ENCODE data around the gene RNF126.

The RNF126 gene

DNA sequence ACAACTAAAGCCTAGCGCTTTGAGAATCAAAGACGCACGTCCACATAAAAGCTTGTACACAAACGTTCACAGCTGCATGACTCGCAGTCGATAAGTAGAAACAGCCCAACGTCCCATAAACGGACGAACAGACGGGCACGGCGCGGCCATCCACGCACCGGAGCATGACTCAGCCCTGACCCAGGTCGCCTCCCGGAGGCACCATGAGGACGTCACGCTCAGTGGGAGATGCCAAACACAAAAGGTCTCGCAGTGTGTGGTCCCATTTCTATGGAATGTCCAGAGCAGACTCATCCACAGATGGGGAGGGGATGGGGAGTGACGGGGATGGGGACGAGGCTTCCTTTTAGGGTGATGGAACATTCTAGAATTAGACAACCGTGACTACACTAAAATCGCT is 39.0 kb downstream of the RNF126 start:
- TF ChIP-seq, protein P1, sequence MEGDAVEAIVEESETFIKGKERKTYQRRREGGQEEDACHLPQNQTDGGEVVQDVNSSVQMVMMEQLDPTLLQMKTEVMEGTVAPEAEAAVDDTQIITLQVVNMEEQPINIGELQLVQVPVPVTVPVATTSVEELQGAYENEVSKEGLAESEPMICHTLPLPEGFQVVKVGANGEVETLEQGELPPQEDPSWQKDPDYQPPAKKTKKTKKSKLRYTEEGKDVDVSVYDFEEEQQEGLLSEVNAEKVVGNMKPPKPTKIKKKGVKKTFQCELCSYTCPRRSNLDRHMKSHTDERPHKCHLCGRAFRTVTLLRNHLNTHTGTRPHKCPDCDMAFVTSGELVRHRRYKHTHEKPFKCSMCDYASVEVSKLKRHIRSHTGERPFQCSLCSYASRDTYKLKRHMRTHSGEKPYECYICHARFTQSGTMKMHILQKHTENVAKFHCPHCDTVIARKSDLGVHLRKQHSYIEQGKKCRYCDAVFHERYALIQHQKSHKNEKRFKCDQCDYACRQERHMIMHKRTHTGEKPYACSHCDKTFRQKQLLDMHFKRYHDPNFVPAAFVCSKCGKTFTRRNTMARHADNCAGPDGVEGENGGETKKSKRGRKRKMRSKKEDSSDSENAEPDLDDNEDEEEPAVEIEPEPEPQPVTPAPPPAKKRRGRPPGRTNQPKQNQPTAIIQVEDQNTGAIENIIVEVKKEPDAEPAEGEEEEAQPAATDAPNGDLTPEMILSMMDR (IDR thresholded peaks at IDR 0.05): no peak

DNA sequence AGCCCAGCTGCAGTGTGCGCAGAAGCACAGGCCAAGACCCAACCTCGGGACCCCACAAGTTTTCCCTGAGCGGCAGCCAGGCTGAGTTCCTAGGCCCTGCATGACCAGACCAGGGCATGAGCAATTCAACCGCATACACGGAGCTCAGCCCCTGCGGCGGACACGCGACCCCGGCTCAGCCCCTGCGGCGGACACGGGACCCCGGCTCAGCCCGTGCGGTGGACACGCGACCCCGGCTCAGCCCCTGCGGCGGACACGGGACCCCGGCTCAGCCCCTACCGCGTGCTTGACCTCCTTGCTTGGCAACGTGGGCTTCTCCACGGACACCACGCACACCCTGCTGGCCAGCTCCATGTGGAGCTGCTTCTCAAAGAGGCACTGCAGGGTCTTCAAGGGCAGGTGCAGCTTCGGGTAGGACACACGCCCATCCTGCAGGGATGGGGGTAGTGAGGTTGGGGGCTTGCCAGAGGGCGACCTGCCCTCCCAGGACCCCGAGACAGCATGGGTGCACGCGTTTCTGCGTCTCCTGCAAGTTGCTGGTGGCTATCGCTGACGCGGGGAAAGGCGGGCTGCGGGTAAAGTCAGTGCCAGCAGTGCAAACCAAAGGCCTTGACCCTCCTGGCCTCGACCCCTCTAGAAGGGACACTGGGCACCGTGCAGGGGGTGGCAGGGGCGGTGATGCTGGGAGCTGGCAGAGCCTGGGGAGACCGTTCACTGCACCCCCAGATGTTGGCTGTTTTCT is 39.7 kb downstream of the RNF126 start:
- TF ChIP-seq, protein P1 (IDR thresholded peaks at IDR 0.05): no peak

DNA sequence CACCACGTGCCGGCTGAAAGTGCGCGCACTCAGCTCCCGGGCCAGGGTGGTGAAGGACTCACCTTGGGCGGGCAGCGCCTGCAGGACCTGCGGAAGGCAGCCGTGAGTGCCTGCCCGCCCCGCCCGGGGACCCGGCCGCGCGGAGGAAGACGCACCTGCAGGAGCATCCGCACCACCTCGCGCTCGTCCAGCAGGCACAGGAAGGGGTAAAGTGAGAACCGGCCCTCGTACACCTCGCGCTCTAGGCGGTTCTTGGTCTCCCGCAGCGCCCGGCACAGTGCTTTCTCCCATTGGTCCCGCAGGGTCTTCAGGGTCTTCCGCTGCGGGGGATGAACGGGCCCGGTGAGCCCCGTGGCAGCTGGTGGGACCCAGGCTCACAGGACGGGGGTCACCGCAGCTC is 40.3 kb downstream of the RNF126 start:
- TF ChIP-seq, protein P1 (IDR thresholded peaks at IDR 0.05): no peak

DNA sequence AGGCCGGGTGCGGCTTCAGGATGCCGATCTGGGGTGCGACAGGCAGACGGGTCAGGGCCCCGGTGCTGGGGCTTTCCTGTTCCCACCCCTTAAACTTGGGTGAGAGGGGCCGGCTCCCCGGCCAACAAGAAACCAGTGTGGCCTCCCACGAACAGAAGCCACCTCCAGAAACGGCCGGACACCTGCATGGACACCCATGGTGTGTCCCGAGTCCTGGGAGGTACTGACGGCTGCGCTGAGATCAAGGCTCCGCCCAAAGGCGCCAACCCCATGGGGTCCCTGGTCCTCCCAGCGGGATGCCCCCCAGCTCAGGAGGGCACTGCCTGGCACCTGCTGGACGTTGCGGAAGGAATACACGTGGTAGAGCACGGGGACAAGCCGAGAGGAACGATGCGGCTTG is 41.2 kb downstream of the RNF126 start:
- TF ChIP-seq, protein P1 (IDR thresholded peaks at IDR 0.05): no peak

DNA sequence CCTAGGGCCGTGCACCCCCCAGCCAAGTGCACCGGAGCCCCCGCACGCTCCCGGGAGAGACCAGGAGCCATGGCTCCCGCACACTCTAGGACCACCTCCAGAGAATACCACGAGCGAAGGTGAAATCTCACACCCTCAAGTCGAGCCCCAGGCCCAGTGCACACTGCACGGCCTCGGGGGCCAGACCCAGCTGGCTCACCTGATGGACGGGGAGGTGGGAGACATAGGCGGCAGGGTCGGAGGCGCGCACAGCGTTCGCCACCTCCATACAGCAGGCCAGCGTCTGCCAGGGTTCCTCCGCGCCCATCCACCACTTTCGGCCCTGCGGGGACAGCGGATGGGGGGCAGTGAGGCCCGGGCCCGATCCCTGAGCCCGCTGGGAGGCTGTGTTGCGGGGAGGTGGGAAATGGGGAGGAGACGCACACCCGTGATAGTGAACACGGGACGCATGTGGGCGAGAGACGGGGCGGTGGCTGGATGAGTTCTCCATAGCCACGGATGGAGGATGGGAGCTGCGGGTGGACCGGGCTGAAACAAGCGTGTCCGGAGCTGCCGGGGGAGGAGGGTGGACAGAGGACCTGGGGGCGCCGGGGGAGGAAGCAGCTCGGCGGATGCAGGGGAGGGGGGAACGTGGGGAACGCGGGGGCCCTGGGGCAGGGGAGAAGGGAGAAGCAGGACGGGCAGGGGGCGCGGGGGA is 42.7 kb downstream of the RNF126 start:
- TF ChIP-seq, protein P1 (IDR thresholded peaks at IDR 0.05): no peak

DNA sequence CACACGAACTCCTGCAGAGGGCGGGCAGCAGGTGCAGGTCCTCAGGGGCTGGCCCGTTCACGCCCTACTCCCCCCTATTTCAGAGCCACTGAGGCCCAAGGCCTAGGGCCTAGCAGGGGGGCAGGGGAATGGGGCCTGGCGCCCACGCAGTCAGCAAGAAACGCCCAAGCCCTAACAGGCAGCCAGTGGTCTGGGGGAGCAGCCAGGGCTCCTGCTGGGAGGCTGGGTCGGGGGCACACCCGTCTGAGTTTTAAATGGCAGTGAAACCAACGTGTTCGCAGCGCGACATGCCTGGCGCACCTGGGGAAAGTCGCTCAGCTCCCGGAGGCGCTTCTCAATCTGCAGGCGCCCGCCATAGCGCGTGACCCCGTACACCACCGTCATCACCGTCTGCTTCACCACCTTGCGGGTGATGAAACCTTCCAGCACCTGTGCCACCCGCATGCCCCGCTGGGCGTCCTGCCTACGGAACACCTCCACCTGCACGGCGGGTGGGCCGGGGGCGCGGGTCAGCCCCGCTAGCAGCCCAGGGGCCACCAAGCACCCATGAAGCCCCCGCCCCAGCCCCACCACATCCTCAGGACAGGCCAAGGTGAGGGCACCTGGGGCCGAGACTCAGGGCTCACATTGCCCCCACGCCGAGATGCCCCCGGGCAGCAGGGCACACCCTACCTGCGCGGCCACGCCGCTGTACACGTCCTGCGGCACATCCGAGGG is 43.6 kb downstream of the RNF126 start:
- TF ChIP-seq, protein P1 (IDR thresholded peaks at IDR 0.05): no peak

DNA sequence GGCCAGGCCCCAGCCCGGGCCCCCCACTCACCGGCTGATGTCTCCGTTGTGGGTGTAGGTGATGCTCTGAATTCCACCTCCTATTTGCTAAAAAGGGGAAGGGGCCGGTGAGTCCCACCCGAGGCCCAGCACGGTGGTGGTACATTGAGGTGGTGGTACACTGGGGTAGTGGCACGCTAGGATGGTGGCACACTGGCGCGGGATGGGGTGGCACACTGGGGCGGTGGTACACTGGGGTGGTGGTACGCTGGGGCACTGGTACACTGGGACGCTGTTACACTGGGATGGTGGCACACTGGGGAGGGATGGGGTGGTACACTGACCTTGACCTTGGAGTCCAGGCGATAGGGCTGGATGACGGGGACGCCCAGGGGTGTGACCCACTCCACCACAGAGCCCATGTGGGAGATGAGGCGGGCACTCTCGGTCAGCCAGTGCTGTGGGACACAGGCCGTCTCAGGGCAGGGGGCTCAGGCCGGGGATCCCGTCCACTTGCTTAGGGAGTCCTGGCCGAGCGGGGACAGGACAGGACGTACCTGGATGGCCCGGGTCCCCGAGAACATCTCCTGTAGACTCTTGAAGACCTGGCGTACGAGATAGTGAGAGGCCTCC is 44.2 kb downstream of the RNF126 start:
- TF ChIP-seq, protein P1 (IDR thresholded peaks at IDR 0.05): no peak

All from LNCAP (cell line).